ENCODE results near the gene NXPE1. TPM values are rescaled to one million over a fixed set of nuclear protein-coding genes. Genes with fewer than 3 reads are reported as not detected.

The NXPE1 gene
- total RNA-seq, 1 experiment from 2014 or later, result not detected

DNA sequence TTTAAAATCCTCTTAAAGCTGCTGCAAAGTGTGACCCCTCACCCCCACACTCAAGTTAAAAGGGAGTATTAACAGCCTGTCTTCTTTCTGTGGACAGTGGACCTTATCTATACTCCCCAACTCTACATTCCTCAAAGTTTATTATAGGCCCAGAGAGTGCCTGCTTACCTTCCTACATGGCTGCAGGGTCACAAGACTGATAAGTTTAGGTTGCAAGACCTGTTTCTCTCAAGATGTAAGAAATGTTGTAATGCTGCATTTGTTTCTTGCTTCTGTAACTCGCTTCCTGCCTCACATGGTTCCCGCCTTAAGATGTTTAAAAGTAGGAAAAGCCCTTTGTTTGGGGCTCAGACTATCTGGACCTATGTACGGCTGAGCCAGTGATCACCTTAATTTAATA is 10.1 kb upstream of the NXPE1 start:
- in situ Hi-C loops (cut with HindIII; ENCODE audit: low pct_unique_long_range_greater_than_20kb, low sequenced_read_pairs), result no loop called here
- DNase-seq (ENCODE audit: low read depth, low spot score), result no peak

DNA sequence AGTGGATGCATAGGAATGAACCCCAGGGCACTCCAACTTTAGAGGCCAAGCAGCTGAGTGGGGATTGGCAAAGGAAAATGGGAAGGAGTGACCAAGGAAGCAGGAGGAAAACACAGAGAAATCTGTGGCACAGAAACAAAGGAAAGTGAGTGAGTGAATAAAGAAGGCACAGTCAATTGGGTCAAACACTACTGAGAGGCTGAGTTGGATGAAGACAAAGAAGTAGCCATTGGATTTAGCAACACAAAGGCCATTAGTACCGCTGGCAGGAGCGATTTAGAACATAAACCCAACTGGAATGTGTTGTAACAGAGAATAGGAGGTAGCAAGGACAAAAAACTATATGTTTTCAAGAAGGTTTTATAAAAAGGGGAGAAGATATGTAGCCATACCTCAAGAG is 6.6 kb upstream of the NXPE1 start:
- in situ Hi-C loops (cut with HindIII; ENCODE audit: low pct_unique_long_range_greater_than_20kb, low sequenced_read_pairs), result no loop called here
- no peak for DNase-seq (ENCODE audit: low read depth, low spot score)

DNA sequence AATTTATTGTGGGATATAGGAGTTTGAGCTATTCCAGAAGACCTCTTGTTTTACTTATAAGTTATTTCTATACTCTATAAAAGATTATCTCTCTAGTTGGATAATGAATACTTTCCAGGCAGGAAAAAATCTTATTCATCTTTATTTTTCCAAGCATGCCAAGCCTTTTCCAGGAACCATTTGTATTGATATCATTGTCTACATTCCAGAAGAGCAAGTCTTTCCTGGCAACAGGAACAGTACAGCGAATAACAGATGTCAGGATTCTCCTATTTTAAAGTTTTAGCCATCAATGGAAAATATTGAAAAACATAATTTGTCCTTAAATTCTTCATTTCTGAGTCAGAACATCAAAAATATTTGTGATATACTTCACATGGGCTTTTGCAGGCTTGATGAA is 5.2 kb upstream of the NXPE1 start:
- in situ Hi-C loops (cut with HindIII; ENCODE audit: low pct_unique_long_range_greater_than_20kb, low sequenced_read_pairs), result no loop called here
- no peak for DNase-seq (ENCODE audit: low read depth, low spot score)

DNA sequence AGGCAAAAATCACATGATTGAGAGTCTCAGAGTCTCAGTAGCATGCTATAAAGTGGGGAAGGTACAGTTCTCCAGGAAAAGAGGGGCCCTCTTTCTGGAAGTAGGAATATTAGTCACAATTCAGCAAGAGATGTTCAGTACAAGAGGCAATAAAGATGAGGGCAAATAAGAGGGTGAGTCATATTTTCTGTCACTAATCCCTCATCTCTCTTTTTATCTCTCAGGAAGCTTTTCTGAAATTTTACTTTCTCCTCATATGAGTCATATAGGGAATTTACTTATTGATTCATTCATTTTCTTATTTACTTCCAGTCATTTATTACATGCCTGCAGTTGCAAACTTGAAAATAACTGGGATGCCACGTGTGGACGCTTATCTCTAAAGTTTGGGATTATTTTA is 3.4 kb upstream of the NXPE1 start:
- in situ Hi-C loops (cut with HindIII; ENCODE audit: low pct_unique_long_range_greater_than_20kb, low sequenced_read_pairs), result no loop called here
- DNase-seq (ENCODE audit: low read depth, low spot score), result no peak

DNA sequence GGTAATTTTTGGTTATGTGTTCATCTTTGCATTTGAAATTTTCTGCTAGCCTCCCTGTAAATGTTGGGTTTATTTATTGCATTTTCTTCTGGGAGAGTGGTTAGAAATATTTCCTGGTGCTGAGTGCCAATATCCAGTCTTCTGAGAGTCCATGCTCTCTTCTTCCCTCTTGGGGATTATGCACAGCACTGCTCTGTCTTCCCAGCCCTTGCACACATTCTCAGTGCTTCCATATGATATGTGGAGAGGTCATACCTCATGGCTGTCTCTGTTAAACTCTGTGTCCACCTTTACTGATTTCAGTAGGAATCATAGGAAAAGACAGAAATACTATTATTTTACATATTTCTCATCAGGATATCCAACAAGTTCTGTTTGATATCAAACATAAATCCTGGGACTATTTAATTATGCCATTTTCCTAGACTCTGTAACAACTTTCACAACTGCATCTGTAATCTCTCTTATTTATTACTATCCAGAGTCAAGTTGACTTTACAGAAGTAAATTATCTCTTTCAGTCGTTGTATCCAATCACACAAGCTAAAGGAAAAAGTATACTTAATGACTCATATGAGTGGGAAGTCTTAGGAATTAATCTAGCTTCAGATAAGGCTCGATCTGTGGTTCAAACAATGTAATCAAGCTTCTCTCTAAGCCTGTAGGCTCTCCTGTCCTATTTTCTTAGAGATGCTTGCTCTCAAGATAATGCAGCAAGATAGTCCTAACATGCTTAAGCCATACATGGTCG is 2.7 kb upstream of the NXPE1 start:
- in situ Hi-C loops (cut with HindIII; ENCODE audit: low pct_unique_long_range_greater_than_20kb, low sequenced_read_pairs), result no loop called here
- no peak for DNase-seq (ENCODE audit: low read depth, low spot score)

DNA sequence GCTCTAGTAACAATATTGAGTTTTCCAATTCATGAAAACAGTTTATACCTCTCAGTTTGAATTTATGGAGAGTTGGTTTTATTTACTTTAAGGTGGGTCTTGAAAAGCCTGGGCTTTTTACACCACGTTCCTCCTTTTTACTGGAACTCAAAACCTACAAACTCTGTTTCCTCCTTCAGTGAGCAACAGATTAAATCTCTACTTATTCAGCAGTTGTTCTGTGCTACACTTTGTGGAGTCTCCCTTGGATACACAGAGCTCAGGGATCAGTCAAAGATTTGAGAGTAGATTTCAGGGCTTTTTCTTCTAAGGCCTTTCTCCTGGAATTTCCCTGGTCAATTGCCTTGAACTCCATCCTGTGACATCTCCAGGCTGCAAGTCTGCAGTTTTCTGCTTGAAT is 3.5 kb downstream of the NXPE1 start:
- in situ Hi-C loops (cut with HindIII; ENCODE audit: low pct_unique_long_range_greater_than_20kb, low sequenced_read_pairs), result no loop called here
- DNase-seq (ENCODE audit: low read depth, low spot score), result no peak

DNA sequence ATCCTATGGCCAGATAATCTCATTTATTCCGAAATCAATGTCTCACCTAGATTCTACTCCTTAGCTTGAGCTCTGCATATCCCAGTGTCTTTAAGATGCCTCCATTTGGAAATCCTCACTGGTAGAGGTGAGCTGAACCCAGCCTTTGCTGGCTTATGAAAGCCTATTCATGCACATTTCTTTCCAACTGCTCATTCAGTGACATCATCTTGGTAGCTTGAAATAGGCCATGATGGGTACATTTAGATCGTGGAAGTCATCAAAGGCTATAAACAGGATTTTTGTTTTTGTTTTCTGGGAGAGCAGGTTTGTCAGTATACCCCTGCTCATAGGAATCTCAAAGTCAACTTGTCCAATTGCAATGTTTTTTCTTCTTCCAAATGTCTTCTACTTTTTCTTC is 6.0 kb downstream of the NXPE1 start:
- DNase-seq (ENCODE audit: low read depth, low spot score), result no peak
- in situ Hi-C loops (cut with HindIII; ENCODE audit: low pct_unique_long_range_greater_than_20kb, low sequenced_read_pairs), result no loop called here

DNA sequence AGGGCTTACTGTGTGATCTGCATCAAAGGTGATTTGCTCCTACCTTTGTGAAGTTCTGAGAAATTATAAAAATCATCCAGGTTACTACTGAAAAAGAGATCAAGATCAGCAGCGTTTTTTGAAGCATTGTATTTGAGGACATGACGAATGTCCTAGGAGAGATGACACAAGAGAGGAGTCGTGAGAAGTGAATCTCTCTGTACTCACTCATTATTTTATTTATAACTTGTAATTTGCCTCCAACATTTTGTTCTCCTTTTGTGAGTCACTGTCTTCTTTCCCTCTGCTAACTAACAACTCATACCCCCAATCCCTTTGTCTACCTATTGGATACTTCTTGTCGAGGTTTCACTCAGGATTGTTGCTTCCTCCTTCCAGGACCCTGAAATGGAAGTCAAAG is 8.6 kb downstream of the NXPE1 start:
- in situ Hi-C loops (cut with HindIII; ENCODE audit: low pct_unique_long_range_greater_than_20kb, low sequenced_read_pairs), result no loop called here

DNA sequence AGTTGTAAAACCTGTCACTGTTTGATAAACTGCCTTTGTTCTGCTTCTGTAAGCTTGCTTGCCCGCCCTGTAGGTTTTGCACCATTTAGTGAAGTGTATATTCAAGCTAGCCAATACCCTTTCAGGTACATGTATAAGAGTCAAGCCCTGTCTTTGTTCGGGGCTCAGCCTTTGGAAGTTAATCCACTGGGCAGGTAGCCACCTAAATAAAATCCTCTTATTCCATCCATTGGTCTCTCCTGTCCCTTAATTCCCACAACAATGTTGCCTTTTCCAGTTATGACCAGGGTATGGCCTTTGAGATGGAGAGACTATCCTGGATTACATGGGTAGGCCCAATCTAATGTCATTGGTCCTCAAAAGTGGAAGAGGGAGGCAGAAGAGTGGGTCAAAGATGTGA is 34.0 kb downstream of the NXPE1 start:
- in situ Hi-C loops (cut with HindIII; ENCODE audit: low pct_unique_long_range_greater_than_20kb, low sequenced_read_pairs), result no loop called here
- DNase-seq (ENCODE audit: low read depth, low spot score), result no peak

More for the DNA sequence above, 8.6 kb downstream of the NXPE1 start:
- DNase-seq (ENCODE audit: low read depth, low spot score), result no peak

DNA sequence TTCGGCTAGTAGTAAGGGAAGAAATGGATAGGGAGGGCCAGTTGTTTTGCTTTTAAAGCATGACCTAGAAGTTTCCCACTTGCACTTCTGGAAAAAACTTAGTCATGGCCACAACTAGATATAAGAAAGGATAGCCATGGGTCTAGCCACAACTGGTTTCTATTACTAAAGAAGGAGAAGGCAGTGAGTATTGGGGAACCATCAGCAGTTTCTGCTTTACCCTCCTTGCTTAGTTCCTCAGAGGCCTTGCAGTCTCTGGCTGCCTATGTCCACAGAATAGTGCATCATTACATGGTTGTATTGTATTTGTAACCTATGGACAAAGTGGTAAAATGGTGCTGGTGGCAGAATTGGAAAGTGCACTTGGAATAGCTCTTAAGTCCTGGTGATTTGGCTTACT is 35.6 kb downstream of the NXPE1 start:
- in situ Hi-C loops (cut with HindIII; ENCODE audit: low pct_unique_long_range_greater_than_20kb, low sequenced_read_pairs), result no loop called here
- DNase-seq (ENCODE audit: low read depth, low spot score), result no peak

DNA sequence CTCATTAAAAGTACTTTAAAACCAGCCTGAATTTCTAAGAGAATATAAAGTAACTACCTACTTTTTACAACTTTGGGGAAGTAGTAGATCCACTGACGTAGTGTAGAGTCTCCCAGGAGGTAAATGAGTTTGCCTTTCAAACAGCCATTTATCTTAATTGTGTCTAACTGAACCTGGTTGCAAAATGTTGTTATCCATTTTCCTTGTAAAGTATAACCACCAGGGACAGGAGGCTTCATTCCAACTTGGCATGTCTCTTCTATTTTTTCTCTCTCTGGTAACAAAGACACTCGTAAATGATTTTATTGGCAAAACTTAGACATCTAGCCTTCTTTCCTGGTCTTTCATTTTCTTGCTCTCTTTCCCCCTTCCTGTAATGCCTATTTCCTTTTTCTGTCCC is 36.9 kb downstream of the NXPE1 start:
- DNase-seq (ENCODE audit: low read depth, low spot score), result no peak
- in situ Hi-C loops (cut with HindIII; ENCODE audit: low pct_unique_long_range_greater_than_20kb, low sequenced_read_pairs), result no loop called here

DNA sequence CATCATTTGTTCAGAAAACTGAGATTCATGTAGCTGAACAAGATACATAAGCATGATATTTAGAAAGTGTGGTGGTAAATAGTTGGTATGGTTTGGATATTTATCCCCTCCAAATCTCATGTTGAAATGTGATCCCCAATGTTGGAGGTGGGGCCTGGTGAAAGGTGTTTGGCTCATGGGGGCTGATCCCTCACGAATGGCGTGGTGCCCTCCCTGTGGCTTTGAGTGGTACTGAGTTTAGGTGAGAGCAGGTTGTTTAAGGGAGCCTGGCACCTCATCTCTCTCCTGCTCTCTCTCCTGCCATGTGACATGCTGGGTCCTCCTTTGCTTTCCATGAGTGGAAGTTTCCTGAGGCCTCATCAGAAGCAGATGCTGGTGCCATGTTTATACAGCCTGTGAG is 48.1 kb downstream of the NXPE1 start:
- in situ Hi-C loops (cut with HindIII; ENCODE audit: low pct_unique_long_range_greater_than_20kb, low sequenced_read_pairs), result no loop called here
- no peak for DNase-seq (ENCODE audit: low read depth, low spot score)

DNA sequence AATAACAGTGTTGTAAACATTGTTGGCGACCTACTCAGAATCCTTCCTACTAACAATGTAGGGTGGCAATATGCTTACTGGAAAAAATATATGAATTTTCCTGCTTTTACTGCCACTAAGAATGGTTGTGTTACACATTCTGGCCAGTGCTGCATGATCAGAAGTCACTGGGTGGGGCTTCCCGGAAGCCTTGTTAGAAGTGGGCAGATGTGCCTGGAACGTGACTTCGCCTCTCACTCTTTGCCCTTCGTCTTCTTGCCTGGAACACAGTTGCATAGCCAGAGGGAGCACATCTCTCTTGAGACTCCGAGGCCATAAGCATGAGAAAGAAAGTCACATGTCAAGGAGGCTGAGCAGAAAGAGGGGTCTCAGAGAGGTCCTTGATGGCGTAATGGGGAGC is 48.6 kb downstream of the NXPE1 start:
- in situ Hi-C loops (cut with HindIII; ENCODE audit: low pct_unique_long_range_greater_than_20kb, low sequenced_read_pairs), result no loop called here
- no peak for DNase-seq (ENCODE audit: low read depth, low spot score)

DNA sequence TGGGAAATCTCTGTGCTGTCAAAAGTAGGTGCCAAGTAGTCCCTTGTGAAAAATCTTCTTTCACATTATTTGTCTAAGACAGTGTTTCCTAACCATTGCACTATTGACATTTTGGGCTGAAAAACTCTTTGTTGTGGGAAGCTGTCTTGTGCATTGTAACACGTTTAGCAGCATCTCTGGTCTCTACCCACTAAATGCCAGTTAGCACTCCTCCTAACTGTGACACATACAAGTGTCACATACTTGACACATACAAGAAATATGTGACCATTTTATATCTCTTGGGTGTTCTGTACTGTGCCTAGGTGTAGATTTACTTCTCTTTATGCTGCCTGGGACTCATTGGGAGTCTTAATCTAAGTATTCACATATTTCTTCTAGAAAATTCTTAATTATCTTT is 57.8 kb downstream of the NXPE1 start:
- in situ Hi-C loops (cut with HindIII; ENCODE audit: low pct_unique_long_range_greater_than_20kb, low sequenced_read_pairs), result no loop called here
- DNase-seq (ENCODE audit: low read depth, low spot score), result no peak

DNA sequence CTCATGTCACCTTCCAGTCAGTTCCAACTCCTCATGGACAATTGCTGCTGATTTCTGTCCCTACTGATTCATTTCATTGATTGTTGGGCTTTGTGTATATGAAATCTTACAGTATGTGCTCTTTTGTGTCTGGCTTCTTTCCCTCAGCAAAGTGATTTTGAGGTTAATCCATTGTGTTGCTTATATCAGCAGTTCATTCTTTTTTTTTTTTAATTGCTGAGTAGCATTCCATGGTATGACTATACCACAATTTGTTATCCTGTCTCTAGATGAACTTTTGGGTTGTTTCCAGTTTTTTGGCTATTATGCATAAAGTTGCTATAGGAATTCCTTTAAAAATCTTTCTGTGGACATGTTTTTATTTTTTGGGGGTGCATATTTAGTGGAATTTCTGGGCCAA is 59.9 kb downstream of the NXPE1 start:
- no peak for DNase-seq (ENCODE audit: low read depth, low spot score)
- in situ Hi-C loops (cut with HindIII; ENCODE audit: low pct_unique_long_range_greater_than_20kb, low sequenced_read_pairs), result no loop called here

DNA sequence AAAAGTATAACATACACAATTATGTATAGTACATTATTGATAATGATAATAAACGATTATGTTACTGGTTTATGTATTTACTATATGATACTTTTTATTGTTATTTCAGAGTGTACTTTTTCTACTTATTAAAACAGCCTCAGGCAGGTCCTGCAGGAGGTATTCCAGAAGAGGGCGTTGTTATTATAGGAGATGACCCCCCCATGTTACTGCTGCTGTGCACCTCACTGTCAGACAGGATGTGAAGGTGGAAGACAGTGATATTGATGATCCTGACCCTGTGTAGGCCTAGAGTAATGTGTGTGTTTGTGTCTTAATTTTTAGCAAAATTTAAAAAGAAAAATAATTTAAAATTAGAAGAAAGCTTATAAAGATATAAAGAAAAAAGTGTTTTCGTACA is 62.8 kb downstream of the NXPE1 start:
- DNase-seq (ENCODE audit: low read depth, low spot score), result peak; percentile 2
- in situ Hi-C loops (cut with HindIII; ENCODE audit: low pct_unique_long_range_greater_than_20kb, low sequenced_read_pairs), result no loop called here

DNA sequence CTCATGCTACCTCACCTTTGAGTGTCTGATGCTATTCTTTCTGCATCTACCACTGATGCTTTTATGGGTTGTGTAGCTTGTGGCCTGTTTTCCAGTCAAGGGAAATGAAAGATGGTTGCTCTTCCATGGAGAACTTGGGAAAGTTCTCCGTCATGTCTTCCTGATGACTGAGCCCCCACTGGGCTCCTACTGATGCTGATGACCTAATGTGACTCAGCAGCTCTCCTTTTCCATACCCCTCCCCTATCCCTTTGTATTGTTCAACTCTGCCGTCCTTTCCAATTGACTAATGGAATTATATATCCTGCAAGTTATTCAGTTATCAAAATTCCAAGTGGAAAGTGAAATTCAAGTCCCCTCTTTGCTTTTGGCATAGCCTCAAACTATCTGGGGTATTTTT is 75.8 kb downstream of the NXPE1 start:
- in situ Hi-C loops (cut with HindIII; ENCODE audit: low pct_unique_long_range_greater_than_20kb, low sequenced_read_pairs), result no loop called here
- DNase-seq (ENCODE audit: low read depth, low spot score), result no peak

DNA sequence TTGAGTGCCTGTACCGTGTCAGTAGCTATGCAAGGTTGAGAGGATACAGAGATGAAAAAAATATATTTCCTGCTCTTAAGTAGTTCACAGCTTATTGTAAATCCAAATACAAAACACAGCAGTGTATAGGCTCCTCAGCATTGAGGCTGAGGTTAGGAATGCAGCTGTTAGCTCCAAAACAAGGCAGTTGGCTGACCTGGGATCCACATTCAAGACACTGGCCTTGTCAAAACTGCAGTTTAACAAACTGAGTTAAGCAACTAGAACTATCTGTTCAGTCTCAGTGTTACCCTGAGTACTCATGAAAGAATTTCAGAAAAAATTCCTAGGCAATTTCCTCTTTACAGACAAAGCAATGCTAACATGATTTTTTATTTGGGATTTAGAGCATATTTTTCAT is 77.6 kb downstream of the NXPE1 start:
- in situ Hi-C loops (cut with HindIII; ENCODE audit: low pct_unique_long_range_greater_than_20kb, low sequenced_read_pairs), result no loop called here
- DNase-seq (ENCODE audit: low read depth, low spot score), result no peak

DNA sequence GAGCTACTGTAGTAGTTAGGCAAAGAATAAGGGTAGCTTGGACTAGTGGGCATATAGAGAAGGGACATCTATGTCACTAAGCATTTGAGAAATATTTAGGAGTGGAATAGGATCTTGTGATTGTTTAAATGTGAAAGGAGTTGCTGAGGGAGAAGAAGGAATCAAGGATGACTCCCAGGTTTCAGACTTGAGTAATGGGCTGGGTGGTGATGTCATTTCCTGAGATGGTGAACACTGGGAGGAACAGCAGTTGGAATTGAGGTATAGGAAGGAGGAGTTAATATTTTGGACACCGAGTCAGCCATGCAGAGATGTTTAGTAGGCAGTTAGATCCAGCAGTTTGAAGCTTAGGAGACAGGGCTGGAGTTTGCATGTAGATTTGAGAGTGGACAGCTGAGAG is 80.3 kb downstream of the NXPE1 start:
- in situ Hi-C loops (cut with HindIII; ENCODE audit: low pct_unique_long_range_greater_than_20kb, low sequenced_read_pairs), result no loop called here
- no peak for DNase-seq (ENCODE audit: low read depth, low spot score)

DNA sequence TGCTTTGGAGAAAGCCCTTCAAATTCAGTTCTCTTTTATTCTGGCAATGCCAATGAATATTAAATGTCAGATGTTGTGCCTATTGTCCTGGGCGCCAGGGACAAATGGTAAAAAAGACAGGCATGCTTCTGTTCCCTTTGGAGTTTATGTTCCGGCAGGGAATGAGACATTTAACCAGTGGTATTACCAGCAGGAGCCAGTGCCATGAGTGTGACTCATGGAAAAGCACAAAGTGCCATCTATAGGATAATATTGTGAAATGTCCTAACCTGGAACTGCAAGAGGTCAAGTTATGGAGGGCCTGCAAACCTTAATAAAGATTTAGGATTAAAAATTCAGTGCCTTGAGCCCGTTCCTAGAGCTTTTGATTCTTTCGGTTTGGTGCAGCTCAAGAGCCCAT is 80.9 kb downstream of the NXPE1 start:
- peak; percentile 58 for DNase-seq (ENCODE audit: low read depth, low spot score)
- in situ Hi-C loops (cut with HindIII; ENCODE audit: low pct_unique_long_range_greater_than_20kb, low sequenced_read_pairs), result no loop called here
